MCF 10A (cell line): ENCODE results near the gene GPRC5C. TPM values are rescaled to one million over a fixed set of nuclear protein-coding genes. Genes with fewer than 3 reads are reported as not detected.

Experiments used
- BruUV-seq: library from RNA; stranded (reverse); fragments of 400-500 nt; replicated peaks from 2 replicates; lab custom pipeline; 2021; lab: Mats Ljungman, UMichigan
- CTCF ChIA-PET: fragments of 300-600 bp; sonication (Branson Sonifier 250); formaldehyde crosslinking; extraction: SDS; loops from one replicate; lab custom pipeline; 2021; ENCODE audit warnings: antibody characterized with exemption, inconsistent platforms; lab: Yijun Ruan, JAX
- POLR2A ChIA-PET: fragments of 300-600, 350-650 bp; sonication (Branson Sonifier 250); formaldehyde crosslinking; extraction: SDS; loops from one replicate; lab custom pipeline; 2020; ENCODE audit warnings: antibody characterized with exemption, inconsistent platforms; lab: Yijun Ruan, JAX
- DNase-seq: peaks from one replicate; pipeline ENCODE4 v3.0.0-alpha.2; 2018; ENCODE audit not compliant: unreplicated experiment
- H3K27ac Mint-ChIP-seq: one replicate; pipeline ENCODE4 v1.8.0; 2022; ENCODE audit warnings: mild to moderate bottlenecking, low read depth, mixed read lengths; ENCODE audit not compliant: unreplicated experiment
- H3K27me3 Mint-ChIP-seq: one replicate; pipeline ENCODE4 v1.8.0; 2022; ENCODE audit warnings: mixed read lengths; ENCODE audit not compliant: insufficient read depth, unreplicated experiment
- H3K36me3 Mint-ChIP-seq: one replicate; pipeline ENCODE4 v1.8.0; 2022; ENCODE audit warnings: mild to moderate bottlenecking, moderate library complexity, mixed read lengths; ENCODE audit not compliant: insufficient read depth, unreplicated experiment
- H3K4me1 Mint-ChIP-seq: one replicate; pipeline ENCODE4 v1.8.0; 2022; ENCODE audit warnings: mixed read lengths; ENCODE audit not compliant: insufficient read depth, unreplicated experiment
- H3K4me3 Mint-ChIP-seq: one replicate; pipeline ENCODE4 v1.8.0; 2022; ENCODE audit warnings: mild to moderate bottlenecking, moderate library complexity, mixed read lengths; ENCODE audit not compliant: unreplicated experiment
- H3K9me3 Mint-ChIP-seq: one replicate; pipeline ENCODE4 v1.8.0; 2022; ENCODE audit warnings: mixed read lengths; ENCODE audit not compliant: unreplicated experiment
- CTCF ChIP-seq: fragments of 200-600 bp; IDR thresholded peaks from one replicate; pipeline ENCODE4 v1.8.0; 2022; ENCODE audit warnings: antibody characterized with exemption, mild to moderate bottlenecking; ENCODE audit not compliant: unreplicated experiment
- intact Hi-C: fragments of 100-400 bp; cut with micrococcal nuclease; formaldehyde crosslinking; loops from 2 replicates; pipeline ENCODE4 v1.14.1; 2022
- total RNA-seq: library from RNA; stranded (reverse); gene quantifications from 2 replicates; pipeline ENCODE4 v1.2.3, GENCODE V29; 2022

GPRC5C gene
- total RNA-seq, 1 experiment from 2014 or later: 17.7 TPM

- intact Hi-C loops: no loop called here
- DNase-seq: no peak
- H3K27me3 Mint-ChIP-seq: no peaks in the 10 kb centered on the region
- H3K4me3 Mint-ChIP-seq: no peak overlapping the region
- no TSS peak for BruUV-seq
- no peak for TF ChIP-seq CTCF
- H3K27ac Mint-ChIP-seq: no peak overlapping the region
- ChIA-PET POLR2A (interaction anchor here (6.8 kb wide), 1 partner anchor 78 kb away, joined by 46 read pairs; no protein-coding TSS in a partner anchor), CTCF (interaction anchor here (1.2 to 9.3 kb wide), 6 partner anchors 13 to 90 kb away, joined by 3 to 283 read pairs (median 10); no protein-coding TSS in a partner anchor)
- H3K9me3 Mint-ChIP-seq: no peaks in the 10 kb centered on the region
- H3K4me1 Mint-ChIP-seq: no peaks in the 10 kb centered on the region
- H3K36me3 Mint-ChIP-seq: no peaks in the 10 kb centered on the region
Observed at GRCh38 chr17:74458835-74459234, 26.9 kb downstream of the GPRC5C start.

GRCh38 chr17:74459622-74460021, 27.7 kb downstream of the GPRC5C start:
- H3K4me1 Mint-ChIP-seq: no peaks in the 10 kb centered on the region
- intact Hi-C loops: no loop called here

GRCh38 chr17:74460241-74460640, 28.4 kb downstream of the GPRC5C start:
- no peaks in the 10 kb centered on the region for H3K27me3 Mint-ChIP-seq
- no peaks in the 10 kb centered on the region for H3K36me3 Mint-ChIP-seq
- H3K4me1 Mint-ChIP-seq: no peaks in the 10 kb centered on the region
- no peak for TF ChIP-seq CTCF
- CTCF ChIA-PET: interaction anchor here (1.1 to 9.3 kb wide), 3 partner anchors 83 to 158 kb away, joined by 3 to 283 read pairs (median 10); no protein-coding TSS in a partner anchor
- no peak for DNase-seq
- no peak overlapping the region for H3K27ac Mint-ChIP-seq
- intact Hi-C loops: no loop called here
- H3K9me3 Mint-ChIP-seq: no peaks in the 10 kb centered on the region
- BruUV-seq: no TSS peak
- POLR2A ChIA-PET: no interaction called here
- H3K4me3 Mint-ChIP-seq: no peak overlapping the region

More at GRCh38 chr17:74459622-74460021, 27.7 kb downstream of the GPRC5C start:
- POLR2A ChIA-PET: no interaction called here
- H3K27ac Mint-ChIP-seq: no peak overlapping the region
- no peak for TF ChIP-seq CTCF
- H3K9me3 Mint-ChIP-seq: no peaks in the 10 kb centered on the region
- CTCF ChIA-PET: interaction anchor here (1.1 to 9.3 kb wide), 3 partner anchors 82 to 157 kb away, joined by 3 to 283 read pairs (median 10); no protein-coding TSS in a partner anchor
- no peak for DNase-seq
- H3K4me3 Mint-ChIP-seq: no peak overlapping the region
- H3K36me3 Mint-ChIP-seq: no peaks in the 10 kb centered on the region
- BruUV-seq: no TSS peak
- H3K27me3 Mint-ChIP-seq: no peaks in the 10 kb centered on the region

GRCh38 chr17:74460996-74461395, 29.1 kb downstream of the GPRC5C start:
- POLR2A ChIA-PET: no interaction called here
- H3K27ac Mint-ChIP-seq: no peak overlapping the region
- CTCF ChIA-PET: interaction anchor here (0.6 to 9.3 kb wide), 4 partner anchors 33 to 143 kb away, joined by 3 to 283 read pairs (median 4); no protein-coding TSS in a partner anchor

More at GRCh38 chr17:74460996-74461395, 29.1 kb downstream of the GPRC5C start:
- Mint-ChIP-seq H3K9me3 (no peaks in the 10 kb centered on the region), H3K4me3 (no peak overlapping the region), H3K4me1 (no peaks in the 10 kb centered on the region), H3K36me3 (no peaks in the 10 kb centered on the region), H3K27me3 (no peaks in the 10 kb centered on the region)
- DNase-seq: no peak
- intact Hi-C loops: no loop called here
- no peak for TF ChIP-seq CTCF
- no TSS peak for BruUV-seq
